ENCODE results near the gene CNIH3.
A peak's percentile ranks its signal among the peaks of the same experiment; 100 is the strongest.

The CNIH3 gene

GRCh38 chr1:224594851-224595250 lies 21.3 kb upstream of the CNIH3 start:
- no peak overlapping the region for H3K27ac Mint-ChIP-seq
- no peak overlapping the region for H3K4me3 Mint-ChIP-seq
- H3K4me1 Mint-ChIP-seq, result peaks cover 14% of the 10 kb centered on the region
- H3K9me3 Mint-ChIP-seq, result no peaks in the 10 kb centered on the region
- DNase-seq (ENCODE audit: low spot score in 2 of 2), result no peak
- H3K36me3 Mint-ChIP-seq, result no peaks in the 10 kb centered on the region
- ATAC-seq, result no peak

- DNase-seq (ENCODE audit: low spot score in 2 of 2) (no peak), ATAC-seq (no peak)
- Mint-ChIP-seq H3K36me3 (no peaks in the 10 kb centered on the region), H3K4me1 (no peaks in the 10 kb centered on the region), H3K27ac (no peak overlapping the region), H3K4me3 (no peak overlapping the region), H3K9me3 (no peaks in the 10 kb centered on the region)
Measured at GRCh38 chr1:224605482-224606181, 10.5 kb upstream of the CNIH3 start.

- H3K36me3 Mint-ChIP-seq, result no peaks in the 10 kb centered on the region
- no peak overlapping the region for H3K27ac Mint-ChIP-seq
- ATAC-seq, result no peak
- DNase-seq (ENCODE audit: low spot score in 2 of 2), result no peak
- H3K9me3 Mint-ChIP-seq, result no peaks in the 10 kb centered on the region
- H3K4me1 Mint-ChIP-seq, result no peaks in the 10 kb centered on the region
- no peak overlapping the region for H3K4me3 Mint-ChIP-seq
Measured at GRCh38 chr1:224607188-224608148, 8.6 kb upstream of the CNIH3 start.

GRCh38 chr1:224609333-224609732 lies 6.8 kb upstream of the CNIH3 start:
- no peaks in the 10 kb centered on the region for H3K9me3 Mint-ChIP-seq
- no peak for ATAC-seq
- no peaks in the 10 kb centered on the region for H3K36me3 Mint-ChIP-seq
- no peak overlapping the region for H3K4me3 Mint-ChIP-seq
- DNase-seq (ENCODE audit: low spot score in 2 of 2), result no peak
- peak overlapping the region; percentile 30 for H3K27ac Mint-ChIP-seq
- H3K4me1 Mint-ChIP-seq, result no peaks in the 10 kb centered on the region

GRCh38 chr1:224612246-224612645 lies 3.9 kb upstream of the CNIH3 start:
- ATAC-seq (no peak), DNase-seq (ENCODE audit: low spot score in 2 of 2) (no peak)
- Mint-ChIP-seq H3K27ac (no peak overlapping the region), H3K4me3 (no peak overlapping the region), H3K9me3 (no peaks in the 10 kb centered on the region), H3K36me3 (no peaks in the 10 kb centered on the region), H3K4me1 (peaks cover 15% of the 10 kb centered on the region)

GRCh38 chr1:224613486-224613885 lies 2.6 kb upstream of the CNIH3 start:
- Mint-ChIP-seq H3K4me3 (no peak overlapping the region), H3K27ac (no peak overlapping the region), H3K36me3 (no peaks in the 10 kb centered on the region), H3K9me3 (no peaks in the 10 kb centered on the region), H3K4me1 (peaks cover 27% of the 10 kb centered on the region)
- ATAC-seq (no peak), DNase-seq (ENCODE audit: low spot score in 2 of 2) (no peak)

- peak; percentile 20 for ATAC-seq
- no peak overlapping the region for H3K27ac Mint-ChIP-seq
- H3K36me3 Mint-ChIP-seq, result no peaks in the 10 kb centered on the region
- H3K4me3 Mint-ChIP-seq, result peak overlapping the region; percentile 74
- DNase-seq (ENCODE audit: low spot score in 2 of 2), result no peak
- H3K4me1 Mint-ChIP-seq, result peaks cover 43% of the 10 kb centered on the region
- H3K9me3 Mint-ChIP-seq, result peaks cover 2% of the 10 kb centered on the region
Measured at GRCh38 chr1:224616756-224617409, 766 bp downstream of the CNIH3 start.

GRCh38 chr1:224617410-224618355 lies 1.6 kb downstream of the CNIH3 start:
- Mint-ChIP-seq H3K4me1 (peaks cover 51% of the 10 kb centered on the region), H3K4me3 (peak overlapping the region; percentile 74), H3K36me3 (no peaks in the 10 kb centered on the region), H3K9me3 (peaks cover 8% of the 10 kb centered on the region), H3K27ac (no peak overlapping the region)
- ATAC-seq, result no peak
- DNase-seq (ENCODE audit: low spot score in 2 of 2), result no peak

GRCh38 chr1:224619209-224619608 lies 3.1 kb downstream of the CNIH3 start:
- DNase-seq (ENCODE audit: low spot score in 2 of 2) (no peak), ATAC-seq (no peak)
- H3K4me1 Mint-ChIP-seq, result peaks cover 66% of the 10 kb centered on the region
- H3K9me3 Mint-ChIP-seq, result peaks cover 8% of the 10 kb centered on the region
- H3K4me3 Mint-ChIP-seq, result no peak overlapping the region
- H3K36me3 Mint-ChIP-seq, result peaks cover 8% of the 10 kb centered on the region
- no peak overlapping the region for H3K27ac Mint-ChIP-seq

GRCh38 chr1:224620105-224620504 lies 4.0 kb downstream of the CNIH3 start:
- no peak for ATAC-seq
- Mint-ChIP-seq H3K36me3 (peaks cover 9% of the 10 kb centered on the region), H3K9me3 (peaks cover 8% of the 10 kb centered on the region), H3K4me1 (peaks cover 75% of the 10 kb centered on the region), H3K27ac (no peak overlapping the region), H3K4me3 (no peak overlapping the region)
- DNase-seq (ENCODE audit: low spot score in 2 of 2), result no peak

- Mint-ChIP-seq H3K27ac (no peak overlapping the region), H3K36me3 (peaks cover 9% of the 10 kb centered on the region), H3K9me3 (peaks cover 8% of the 10 kb centered on the region), H3K4me1 (peaks cover 62% of the 10 kb centered on the region), H3K4me3 (no peak overlapping the region)
- DNase-seq (ENCODE audit: low spot score in 2 of 2) (no peak), ATAC-seq (no peak)
Measured at GRCh38 chr1:224621813-224622682, 5.9 kb downstream of the CNIH3 start.

GRCh38 chr1:224622831-224623230 lies 6.7 kb downstream of the CNIH3 start:
- peaks cover 54% of the 10 kb centered on the region for H3K4me1 Mint-ChIP-seq
- H3K36me3 Mint-ChIP-seq, result peaks cover 9% of the 10 kb centered on the region
- peaks cover 8% of the 10 kb centered on the region for H3K9me3 Mint-ChIP-seq
- ATAC-seq (no peak), DNase-seq (ENCODE audit: low spot score in 2 of 2) (no peak)
- peak overlapping the region; percentile 91 for H3K27ac Mint-ChIP-seq
- peak overlapping the region; percentile 67 for H3K4me3 Mint-ChIP-seq

- peaks cover 49% of the 10 kb centered on the region for H3K4me1 Mint-ChIP-seq
- H3K27ac Mint-ChIP-seq, result peak overlapping the region; percentile 91
- H3K36me3 Mint-ChIP-seq, result peaks cover 9% of the 10 kb centered on the region
- H3K9me3 Mint-ChIP-seq, result peaks cover 8% of the 10 kb centered on the region
- H3K4me3 Mint-ChIP-seq, result peak overlapping the region; percentile 67
- no peak for DNase-seq (ENCODE audit: low spot score in 2 of 2)
- ATAC-seq, result peak; percentile 80
Measured at GRCh38 chr1:224623310-224623714, 7.2 kb downstream of the CNIH3 start.
